Measurements from ENCODE around the gene SLC29A1.

SLC29A1 gene

GRCh38 chr6:44201200-44201599 lies 22.2 kb upstream of the SLC29A1 start:
- Histone ChIP-seq H3K4me3 (ENCODE audit: low read depth, low read length) (no peak overlapping the region), H3K18ac (ENCODE audit: low read length) (peak overlapping the region; percentile 72), H2AFZ (ENCODE audit: insufficient read depth, low read length, poor library complexity) (no peak overlapping the region), H2AK5ac (ENCODE audit: low read length) (peak overlapping the region; percentile 90), H3K9ac (ENCODE audit: low read length) (no peak overlapping the region), H3K9me3 (ENCODE audit: insufficient read depth, low read depth, low read length) (no peaks in the 10 kb centered on the region), H3K27me3 (ENCODE audit: insufficient read depth, low read length) (no peaks in the 10 kb centered on the region), H3K4me1 (ENCODE audit: control insufficient read depth in 1 of 2, insufficient read depth in 2 of 2, low read length in 2 of 2) (peaks cover 28 to 32% of the 10 kb centered on the region in 2 experiments), H3K23ac (ENCODE audit: low read length) (no peak overlapping the region), H2BK5ac (ENCODE audit: low read depth, low read length, poor library complexity) (peak overlapping the region; percentile 99), H3K4ac (ENCODE audit: low read depth, low read length) (peak overlapping the region; percentile 31), H3K4me2 (ENCODE audit: low read length) (no peak overlapping the region), H3K36me3 (ENCODE audit: control insufficient read depth in 1 of 2, insufficient read depth in 2 of 2, low read length in 2 of 2) (no peaks in the 10 kb centered on the region), H3K79me1 (ENCODE audit: low read length) (peaks cover 40% of the 10 kb centered on the region), H2BK120ac (ENCODE audit: insufficient read depth, low read length, poor library complexity) (peak overlapping the region; percentile 99), H3K79me2 (ENCODE audit: control insufficient read depth, insufficient read depth, low read length, poor library complexity) (peaks cover 12% of the 10 kb centered on the region), H3K14ac (ENCODE audit: low read length) (peak overlapping the region; percentile 27), H2BK12ac (ENCODE audit: low read length) (peak overlapping the region; percentile 93), H4K91ac (ENCODE audit: low read depth, low read length) (peak overlapping the region; percentile 99), H4K8ac (ENCODE audit: low read depth, low read length) (peak overlapping the region; percentile 32), H4K12ac (ENCODE audit: low read depth, low read length) (no peak overlapping the region), H3K27ac (ENCODE audit: low read depth, low read length) (peak overlapping the region; percentile 99)
- peak in 1 of 2 donors; percentile 35 for DNase-seq
- WGBS (ENCODE audit: extremely low coverage, insufficient coverage, insufficient read length) = no CpG with 5 or more reads among the region's 3 CpGs

DNA sequence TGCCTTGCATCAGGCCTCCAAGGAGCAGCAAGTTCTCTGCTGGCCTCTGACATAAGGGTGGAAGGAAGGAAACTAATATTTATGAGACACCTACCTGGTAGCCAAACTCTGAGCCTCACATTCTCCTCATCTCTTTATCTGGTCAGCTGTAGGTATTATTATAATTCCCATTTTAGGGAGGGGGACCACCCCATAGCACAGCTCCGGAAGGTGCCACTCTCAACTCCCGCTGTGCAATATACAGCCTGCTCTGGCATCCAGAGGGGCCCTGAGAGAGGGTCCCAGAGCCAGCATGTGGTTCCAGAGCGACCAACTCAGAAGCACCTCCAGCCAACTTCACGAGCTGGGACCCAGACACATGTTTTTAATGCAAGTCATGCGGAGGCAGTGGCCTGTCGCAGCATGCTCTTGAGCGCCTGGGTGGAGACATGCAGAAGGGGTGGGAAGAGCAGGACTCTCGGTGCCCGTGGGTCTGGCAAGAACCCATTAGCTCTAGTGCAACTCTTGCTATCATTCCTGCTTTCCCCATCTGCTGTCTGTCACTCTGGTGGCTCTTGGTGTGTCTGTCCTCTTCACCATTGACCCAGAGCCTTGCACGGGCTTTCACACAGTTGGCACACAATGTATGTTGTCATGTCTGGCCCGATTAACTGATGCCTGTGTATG lies 21.6 kb upstream of the SLC29A1 start:
- Histone ChIP-seq H2BK5ac (ENCODE audit: low read depth, low read length, poor library complexity) (peak overlapping the region; percentile 99), H2BK12ac (ENCODE audit: low read length) (peak overlapping the region; percentile 93), H3K4me3 (ENCODE audit: low read depth, low read length) (no peak overlapping the region), H3K4me2 (ENCODE audit: low read length) (peak overlapping the region; percentile 3), H3K23ac (ENCODE audit: low read length) (no peak overlapping the region), H2AFZ (ENCODE audit: insufficient read depth, low read length, poor library complexity) (peak overlapping the region; percentile 12), H2BK120ac (ENCODE audit: insufficient read depth, low read length, poor library complexity) (peak overlapping the region; percentile 99), H3K9ac (ENCODE audit: low read length) (no peak overlapping the region), H3K4ac (ENCODE audit: low read depth, low read length) (peak overlapping the region; percentile 40), H3K4me1 (ENCODE audit: control insufficient read depth in 1 of 2, insufficient read depth in 2 of 2, low read length in 2 of 2) (peaks cover 31 to 37% of the 10 kb centered on the region in 2 experiments), H3K36me3 (ENCODE audit: control insufficient read depth in 1 of 2, insufficient read depth in 2 of 2, low read length in 2 of 2) (no peaks in the 10 kb centered on the region), H2AK5ac (ENCODE audit: low read length) (peak overlapping the region; percentile 92), H4K8ac (ENCODE audit: low read depth, low read length) (peak overlapping the region; percentile 32), H3K27me3 (ENCODE audit: insufficient read depth, low read length) (no peaks in the 10 kb centered on the region), H3K9me3 (ENCODE audit: insufficient read depth, low read depth, low read length) (no peaks in the 10 kb centered on the region), H3K14ac (ENCODE audit: low read length) (peak overlapping the region; percentile 71), H3K27ac (ENCODE audit: low read depth, low read length) (peak overlapping the region; percentile 99), H4K12ac (ENCODE audit: low read depth, low read length) (peak overlapping the region; percentile 28), H3K18ac (ENCODE audit: low read length) (peak overlapping the region; percentile 75), H3K79me2 (ENCODE audit: control insufficient read depth, insufficient read depth, low read length, poor library complexity) (peaks cover 12% of the 10 kb centered on the region), H4K91ac (ENCODE audit: low read depth, low read length) (peak overlapping the region; percentile 99), H3K79me1 (ENCODE audit: low read length) (peaks cover 43% of the 10 kb centered on the region)
- no CpG with 5 or more reads among the region's 11 CpGs for WGBS (ENCODE audit: extremely low coverage, insufficient coverage, insufficient read length)
- peak in 1 of 2 donors; percentile 42 for DNase-seq

GRCh38 chr6:44202332-44202971 lies 20.9 kb upstream of the SLC29A1 start:
- Histone ChIP-seq H3K36me3 (ENCODE audit: control insufficient read depth in 1 of 2, insufficient read depth in 2 of 2, low read length in 2 of 2) (no peaks in the 10 kb centered on the region), H3K9ac (ENCODE audit: low read length) (no peak overlapping the region), H3K4me2 (ENCODE audit: low read length) (peak overlapping the region; percentile 20), H3K4me1 (ENCODE audit: control insufficient read depth in 1 of 2, insufficient read depth in 2 of 2, low read length in 2 of 2) (peaks cover 31 to 39% of the 10 kb centered on the region in 2 experiments), H3K18ac (ENCODE audit: low read length) (peak overlapping the region; percentile 98), H3K9me3 (ENCODE audit: insufficient read depth, low read depth, low read length) (no peaks in the 10 kb centered on the region), H3K27ac (ENCODE audit: low read depth, low read length) (peak overlapping the region; percentile 99), H4K8ac (ENCODE audit: low read depth, low read length) (peak overlapping the region; percentile 87), H3K4ac (ENCODE audit: low read depth, low read length) (peak overlapping the region; percentile 73), H3K14ac (ENCODE audit: low read length) (peak overlapping the region; percentile 93), H4K12ac (ENCODE audit: low read depth, low read length) (peak overlapping the region; percentile 82), H3K27me3 (ENCODE audit: insufficient read depth, low read length) (no peaks in the 10 kb centered on the region), H4K91ac (ENCODE audit: low read depth, low read length) (peak overlapping the region; percentile 99), H2BK5ac (ENCODE audit: low read depth, low read length, poor library complexity) (peak overlapping the region; percentile 99), H3K4me3 (ENCODE audit: low read depth, low read length) (no peak overlapping the region), H3K23ac (ENCODE audit: low read length) (no peak overlapping the region), H3K79me1 (ENCODE audit: low read length) (peaks cover 43% of the 10 kb centered on the region), H2AFZ (ENCODE audit: insufficient read depth, low read length, poor library complexity) (peak overlapping the region; percentile 76), H2AK5ac (ENCODE audit: low read length) (peak overlapping the region; percentile 92), H2BK12ac (ENCODE audit: low read length) (peak overlapping the region; percentile 96), H3K79me2 (ENCODE audit: control insufficient read depth, insufficient read depth, low read length, poor library complexity) (peaks cover 12% of the 10 kb centered on the region), H2BK120ac (ENCODE audit: insufficient read depth, low read length, poor library complexity) (peak overlapping the region; percentile 99)
- WGBS (ENCODE audit: extremely low coverage, insufficient coverage, insufficient read length) = no CpG with 5 or more reads among the region's 4 CpGs
- peak in 1 of 2 donors; percentile 31 for DNase-seq

GRCh38 chr6:44202972-44203750 lies 20.2 kb upstream of the SLC29A1 start:
- H2BK12ac ChIP-seq (ENCODE audit: low read length) = peak overlapping the region; percentile 96
- H3K4me3 ChIP-seq (ENCODE audit: low read depth, low read length) = no peak overlapping the region
- H2BK5ac ChIP-seq (ENCODE audit: low read depth, low read length, poor library complexity) = peak overlapping the region; percentile 99
- H4K8ac ChIP-seq (ENCODE audit: low read depth, low read length) = peak overlapping the region; percentile 87
- peaks cover 31 to 39% of the 10 kb centered on the region in 2 experiments for H3K4me1 ChIP-seq (ENCODE audit: control insufficient read depth in 1 of 2, insufficient read depth in 2 of 2, low read length in 2 of 2)
- H4K12ac ChIP-seq (ENCODE audit: low read depth, low read length) = peak overlapping the region; percentile 82
- H3K27ac ChIP-seq (ENCODE audit: low read depth, low read length) = peak overlapping the region; percentile 99
- H3K79me2 ChIP-seq (ENCODE audit: control insufficient read depth, insufficient read depth, low read length, poor library complexity) = peaks cover 12% of the 10 kb centered on the region
- DNase-seq = peak; percentile 92 to 94
- WGBS (ENCODE audit: extremely low coverage, insufficient coverage, insufficient read length) = no CpG with 5 or more reads among the region's 11 CpGs
- no peak overlapping the region for H3K9ac ChIP-seq (ENCODE audit: low read length)
- H3K36me3 ChIP-seq (ENCODE audit: control insufficient read depth in 1 of 2, insufficient read depth in 2 of 2, low read length in 2 of 2) = no peaks in the 10 kb centered on the region
- H3K18ac ChIP-seq (ENCODE audit: low read length) = peak overlapping the region; percentile 98
- peaks cover 45% of the 10 kb centered on the region for H3K79me1 ChIP-seq (ENCODE audit: low read length)
- no peaks in the 10 kb centered on the region for H3K9me3 ChIP-seq (ENCODE audit: insufficient read depth, low read depth, low read length)
- H3K4me2 ChIP-seq (ENCODE audit: low read length) = peak overlapping the region; percentile 20
- H3K23ac ChIP-seq (ENCODE audit: low read length) = no peak overlapping the region
- peak overlapping the region; percentile 81 for H2AK5ac ChIP-seq (ENCODE audit: low read length)
- H3K14ac ChIP-seq (ENCODE audit: low read length) = peak overlapping the region; percentile 93
- no peaks in the 10 kb centered on the region for H3K27me3 ChIP-seq (ENCODE audit: insufficient read depth, low read length)
- peak overlapping the region; percentile 99 for H2BK120ac ChIP-seq (ENCODE audit: insufficient read depth, low read length, poor library complexity)
- peak overlapping the region; percentile 99 for H4K91ac ChIP-seq (ENCODE audit: low read depth, low read length)
- peak overlapping the region; percentile 76 for H2AFZ ChIP-seq (ENCODE audit: insufficient read depth, low read length, poor library complexity)
- H3K4ac ChIP-seq (ENCODE audit: low read depth, low read length) = peak overlapping the region; percentile 73
